Vagina (tissue), 2 donors: ENCODE results near the gene SORCS2.

Experiments
- CTCF ChIP-seq, 3 experiments: fragments of 450-650 bp in 2 of 3; fragments of 200-600 bp in 1 of 3; sonication (generic) in 1 of 3; IDR thresholded peaks; one replicate each; pipeline ENCODE4 v1.5.1; 2017 to 2019; ENCODE audit warnings: antibody characterized with exemption in 3 of 3, mild to moderate bottlenecking in 2 of 3, moderate library complexity in 2 of 3
- POLR2A ChIP-seq, 2 donors: fragments of 450-650 bp; IDR thresholded peaks; one replicate each; pipeline ENCODE4 v1.6.1; 2017; ENCODE audit warnings: antibody characterized with exemption in 2 of 2, mild to moderate bottlenecking in 2 of 2, moderate library complexity in 2 of 2
- POLR2AphosphoS5 ChIP-seq, 2 donors: sonication (generic); formaldehyde crosslinking; IDR thresholded peaks; one replicate each; pipeline ENCODE4 v1.9.0; 2017; ENCODE audit warnings: antibody characterized with exemption in 2 of 2, mild to moderate bottlenecking in 2 of 2, low read depth in 1 of 2; ENCODE audit not compliant: insufficient read depth in 1 of 2

- TF ChIP-seq CTCF (IDR thresholded peaks at IDR 0.05) (no peak), POLR2AphosphoS5 (IDR thresholded peaks at IDR 0.05; ENCODE audit: insufficient read depth in 1 of 2, low read depth in 1 of 2) (no peak), POLR2A (IDR thresholded peaks at IDR 0.05) (no peak)
Measured at GRCh38 chr4:7397206-7398103, 205.1 kb downstream of the SORCS2 start.
